ENCODE results near the gene CEACAM7.

DNA sequence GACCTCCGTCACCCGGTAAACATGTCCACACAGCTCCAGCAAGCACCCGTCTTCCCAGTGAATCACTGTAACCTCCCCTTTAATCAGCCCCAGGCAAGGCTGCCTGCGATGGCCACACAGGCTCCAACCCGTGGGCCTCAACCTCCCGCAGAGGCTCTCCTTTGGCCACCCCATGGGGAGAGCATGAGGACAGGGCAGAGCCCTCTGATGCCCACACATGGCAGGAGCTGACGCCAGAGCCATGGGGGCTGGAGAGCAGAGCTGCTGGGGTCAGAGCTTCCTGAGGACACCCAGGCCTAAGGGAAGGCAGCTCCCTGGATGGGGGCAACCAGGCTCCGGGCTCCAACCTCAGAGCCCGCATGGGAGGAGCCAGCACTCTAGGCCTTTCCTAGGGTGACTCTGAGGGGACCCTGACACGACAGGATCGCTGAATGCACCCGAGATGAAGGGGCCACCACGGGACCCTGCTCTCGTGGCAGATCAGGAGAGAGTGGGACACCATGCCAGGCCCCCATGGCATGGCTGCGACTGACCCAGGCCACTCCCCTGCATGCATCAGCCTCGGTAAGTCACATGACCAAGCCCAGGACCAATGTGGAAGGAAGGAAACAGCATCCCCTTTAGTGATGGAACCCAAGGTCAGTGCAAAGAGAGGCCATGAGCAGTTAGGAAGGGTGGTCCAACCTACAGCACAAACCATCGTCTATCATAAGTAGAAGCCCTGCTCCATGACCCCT is 11.3 kb upstream of the CEACAM7 start:
- TF ChIP-seq, protein P1, sequence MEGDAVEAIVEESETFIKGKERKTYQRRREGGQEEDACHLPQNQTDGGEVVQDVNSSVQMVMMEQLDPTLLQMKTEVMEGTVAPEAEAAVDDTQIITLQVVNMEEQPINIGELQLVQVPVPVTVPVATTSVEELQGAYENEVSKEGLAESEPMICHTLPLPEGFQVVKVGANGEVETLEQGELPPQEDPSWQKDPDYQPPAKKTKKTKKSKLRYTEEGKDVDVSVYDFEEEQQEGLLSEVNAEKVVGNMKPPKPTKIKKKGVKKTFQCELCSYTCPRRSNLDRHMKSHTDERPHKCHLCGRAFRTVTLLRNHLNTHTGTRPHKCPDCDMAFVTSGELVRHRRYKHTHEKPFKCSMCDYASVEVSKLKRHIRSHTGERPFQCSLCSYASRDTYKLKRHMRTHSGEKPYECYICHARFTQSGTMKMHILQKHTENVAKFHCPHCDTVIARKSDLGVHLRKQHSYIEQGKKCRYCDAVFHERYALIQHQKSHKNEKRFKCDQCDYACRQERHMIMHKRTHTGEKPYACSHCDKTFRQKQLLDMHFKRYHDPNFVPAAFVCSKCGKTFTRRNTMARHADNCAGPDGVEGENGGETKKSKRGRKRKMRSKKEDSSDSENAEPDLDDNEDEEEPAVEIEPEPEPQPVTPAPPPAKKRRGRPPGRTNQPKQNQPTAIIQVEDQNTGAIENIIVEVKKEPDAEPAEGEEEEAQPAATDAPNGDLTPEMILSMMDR (conservative IDR thresholded peaks at IDR 0.05; ENCODE audit: low read depth, low read length): no peak
- no peak for TF ChIP-seq EZH2 (IDR thresholded peaks at IDR 0.05; ENCODE audit: borderline replicate concordance, low read depth, low read length, poor library complexity, severe bottlenecking)
